Mononuclear cell (primary cell): ENCODE data around the gene GRM4. TPM values are rescaled to one million over a fixed set of nuclear protein-coding genes. Genes with fewer than 3 reads are reported as not detected.

Source experiments
- H3K27me3 ChIP-seq: 2 replicates; pipeline ENCODE4 v1.6.0; 2011; ENCODE audit warnings: low read length, control low read depth; ENCODE audit not compliant: insufficient read depth
- H3K4me1 ChIP-seq: 2 replicates; pipeline ENCODE4 v1.5.1; 2011; ENCODE audit warnings: mild to moderate bottlenecking, low read length, control low read depth; ENCODE audit not compliant: insufficient read depth
- H3K4me3 ChIP-seq: 2 replicates; pipeline ENCODE4 v1.5.1; 2011; ENCODE audit warnings: mild to moderate bottlenecking, low read length, moderate library complexity
- H3K9me3 ChIP-seq: 2 replicates; pipeline ENCODE4 v1.5.1; 2011; ENCODE audit warnings: low read depth, mild to moderate bottlenecking, control low read depth, low read length
- total RNA-seq: library from RNA; depleted of rRNA; stranded (reverse); fragments of >200 nt; gene quantifications from one replicate; pipeline ENCODE4 v1.2.3, GENCODE V29; 2012

Gene GRM4
- total RNA-seq, 1 donor: under 0.01 TPM

DNA sequence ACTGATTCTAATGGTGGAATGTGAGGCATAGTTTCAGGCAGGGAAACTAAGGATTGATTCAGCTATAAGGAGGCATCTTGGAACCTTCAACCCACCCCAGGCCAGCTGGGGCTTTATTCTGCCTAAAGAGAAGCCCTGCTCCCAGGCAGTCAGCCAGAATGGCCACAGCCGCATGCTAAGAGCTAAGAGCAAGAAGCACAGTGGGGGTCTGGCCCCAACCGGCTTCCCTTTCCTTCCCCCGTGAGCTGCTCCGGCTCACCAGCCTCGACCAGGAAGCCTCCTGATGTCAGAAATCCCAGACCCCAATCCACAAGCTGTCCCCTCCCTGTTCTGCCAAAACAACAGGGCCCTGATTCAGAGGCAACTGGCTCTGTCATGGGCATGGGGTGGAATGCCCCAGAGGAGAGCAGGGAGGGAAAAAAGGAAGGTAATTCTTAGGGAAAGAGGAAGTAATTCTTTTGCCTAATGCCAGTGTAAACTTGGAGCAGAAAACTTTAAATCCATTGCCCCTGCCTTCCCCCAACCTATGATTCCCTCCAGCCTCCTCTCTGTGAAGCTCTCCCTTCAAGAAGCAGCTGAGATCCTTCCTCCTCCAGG, 6.9 kb downstream of the GRM4 start:
- Histone ChIP-seq H3K27me3 (peaks cover 49% of the 10 kb centered on the region), H3K4me1 (peaks cover 10% of the 10 kb centered on the region), H3K4me3 (no peak overlapping the region), H3K9me3 (no peaks in the 10 kb centered on the region)

DNA sequence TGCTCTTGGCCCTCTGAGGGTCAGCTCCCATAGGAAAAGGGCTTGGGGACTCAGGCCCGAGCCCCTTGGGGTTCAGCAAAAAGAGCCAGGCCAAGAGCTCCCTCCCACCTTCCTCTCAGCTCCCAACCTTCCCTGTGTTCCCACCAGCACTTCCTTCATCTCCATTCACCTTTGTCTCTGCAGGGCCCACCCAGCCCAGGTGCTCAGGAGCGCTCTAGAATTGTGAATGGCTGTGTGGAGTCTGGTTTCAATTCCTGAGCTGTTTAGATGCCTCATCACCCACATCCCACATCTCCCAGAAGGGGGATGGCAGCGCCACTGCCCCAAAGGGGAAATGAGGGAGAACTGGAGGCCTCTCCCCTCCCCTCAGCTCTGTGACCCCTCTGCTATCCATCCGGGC, 7.7 kb downstream of the GRM4 start:
- Histone ChIP-seq H3K9me3 (no peaks in the 10 kb centered on the region), H3K27me3 (peaks cover 42% of the 10 kb centered on the region), H3K4me3 (no peak overlapping the region), H3K4me1 (peaks cover 2% of the 10 kb centered on the region)

DNA sequence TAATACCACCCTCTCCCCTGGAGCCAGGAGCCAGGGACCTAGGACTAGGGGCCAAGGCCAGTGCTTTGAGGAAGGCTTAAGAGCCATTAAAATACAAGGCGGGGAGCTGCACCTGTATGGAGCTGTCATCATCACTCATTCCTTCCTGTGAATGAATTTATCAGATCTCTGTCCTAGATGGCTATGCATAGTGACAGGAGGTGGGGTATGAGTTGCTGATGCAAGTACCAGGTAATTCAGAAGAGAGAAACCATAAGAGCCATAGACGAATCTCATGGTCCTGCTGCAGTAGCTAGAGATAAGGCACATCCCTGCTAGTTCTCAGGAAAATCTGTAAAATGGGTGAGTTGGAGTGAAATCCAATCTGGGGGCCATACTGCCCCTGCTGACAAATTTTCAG, 10.3 kb downstream of the GRM4 start:
- H3K27me3 ChIP-seq: peaks cover 19% of the 10 kb centered on the region
- no peaks in the 10 kb centered on the region for H3K4me1 ChIP-seq
- no peaks in the 10 kb centered on the region for H3K9me3 ChIP-seq
- no peak overlapping the region for H3K4me3 ChIP-seq

DNA sequence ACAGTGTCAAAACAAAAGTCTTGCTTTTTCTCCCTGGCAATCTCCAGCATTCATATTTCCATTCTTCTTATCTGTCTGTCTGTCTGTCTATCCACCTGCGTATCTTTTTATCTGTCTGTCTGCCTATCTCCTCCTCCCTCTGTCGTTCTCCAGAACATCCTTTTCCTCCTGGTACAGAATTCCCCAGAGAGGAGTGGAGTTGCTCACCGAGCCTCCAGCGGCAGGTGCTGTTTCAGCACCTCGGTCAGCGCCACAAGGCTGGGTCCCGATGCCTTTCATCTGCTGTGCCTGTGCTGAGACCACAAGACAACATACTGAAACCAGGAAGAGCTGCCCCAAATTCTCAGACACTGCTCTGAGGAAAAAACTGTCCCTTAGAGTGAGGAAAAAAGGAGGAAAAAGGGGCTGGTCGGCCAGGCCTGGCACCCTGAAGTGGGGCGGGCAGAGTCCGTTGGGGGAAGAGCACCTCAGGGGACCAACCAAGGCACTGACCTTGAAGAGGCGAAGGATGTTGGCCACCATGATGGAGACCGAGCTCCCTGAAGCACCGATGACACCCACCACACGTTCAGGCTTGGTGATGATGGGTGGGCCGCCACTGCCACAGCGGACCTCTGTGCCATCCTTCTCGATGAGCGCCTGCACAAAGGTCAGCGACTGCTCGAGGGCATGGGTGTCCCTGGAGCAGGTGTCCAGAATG, 13.3 kb downstream of the GRM4 start:
- Histone ChIP-seq H3K27me3 (no peaks in the 10 kb centered on the region), H3K4me3 (no peak overlapping the region), H3K9me3 (no peaks in the 10 kb centered on the region), H3K4me1 (no peaks in the 10 kb centered on the region)

DNA sequence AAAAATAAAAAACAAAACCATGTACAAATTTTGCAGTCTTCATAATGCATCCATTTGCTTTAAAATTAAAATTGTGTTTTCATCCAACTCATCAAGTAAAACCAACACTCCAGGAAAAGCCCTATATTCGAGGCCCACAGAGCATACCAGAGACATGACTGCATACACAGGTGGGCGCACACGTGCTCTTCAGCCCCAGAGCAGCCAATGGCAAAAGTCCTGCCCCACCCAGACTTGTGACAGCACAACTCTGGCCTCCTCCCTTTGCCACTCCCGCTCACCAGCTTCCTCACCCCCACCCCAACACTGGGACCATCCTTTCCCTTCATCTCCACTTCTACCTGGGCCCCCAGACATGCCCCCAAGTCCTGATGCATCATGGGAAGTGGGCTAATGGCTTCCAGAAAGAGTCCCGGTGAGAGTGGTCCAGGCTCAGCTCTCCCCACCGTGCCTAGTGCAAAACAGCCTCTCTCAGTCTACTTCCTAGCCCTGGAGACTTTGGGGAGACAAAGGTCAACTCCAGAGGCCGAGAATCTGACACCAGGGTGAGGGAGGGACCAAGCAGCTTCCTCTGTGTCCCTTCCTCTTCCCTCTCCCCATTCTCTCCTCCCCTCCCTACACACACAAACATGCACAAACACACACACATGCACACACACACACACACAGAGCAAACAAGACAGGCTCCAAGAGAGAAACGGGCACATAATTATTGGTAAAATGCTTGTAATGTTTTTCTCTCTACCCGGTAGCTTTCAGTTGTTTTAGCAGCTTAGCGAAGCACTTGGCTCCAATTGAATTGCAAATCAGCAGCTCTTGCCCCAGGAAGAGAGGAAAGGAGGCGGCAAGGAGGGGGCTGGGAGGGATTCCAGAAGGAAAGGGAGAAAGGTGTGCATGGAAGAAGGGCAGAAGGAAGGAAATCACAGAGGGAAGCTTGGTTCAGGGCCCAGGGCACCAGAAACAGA, 14.3 kb downstream of the GRM4 start:
- Histone ChIP-seq H3K9me3 (no peaks in the 10 kb centered on the region), H3K27me3 (no peaks in the 10 kb centered on the region), H3K4me3 (no peak overlapping the region), H3K4me1 (no peaks in the 10 kb centered on the region)

DNA sequence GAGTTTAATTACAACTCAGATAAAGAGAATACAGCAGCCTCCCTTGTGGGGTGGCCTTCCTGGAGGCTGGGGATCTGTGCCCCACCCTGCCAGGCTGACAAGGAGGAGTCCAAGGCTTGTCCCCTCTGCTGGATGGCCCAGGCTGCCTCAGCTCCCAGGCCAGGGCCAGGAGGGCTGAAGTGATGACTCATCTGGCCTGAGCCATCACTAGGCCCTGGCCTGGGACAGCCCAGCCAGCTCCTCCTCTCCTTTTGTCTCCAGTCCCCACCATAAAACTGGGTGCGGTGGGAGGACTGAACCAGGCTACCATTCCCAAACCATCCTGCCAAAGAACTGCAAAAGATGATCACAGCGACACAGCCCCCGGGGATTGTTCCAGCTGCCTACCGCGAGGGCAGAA, 15.0 kb downstream of the GRM4 start:
- H3K9me3 ChIP-seq: no peaks in the 10 kb centered on the region
- H3K4me3 ChIP-seq: no peak overlapping the region
- no peaks in the 10 kb centered on the region for H3K27me3 ChIP-seq
- H3K4me1 ChIP-seq: no peaks in the 10 kb centered on the region

DNA sequence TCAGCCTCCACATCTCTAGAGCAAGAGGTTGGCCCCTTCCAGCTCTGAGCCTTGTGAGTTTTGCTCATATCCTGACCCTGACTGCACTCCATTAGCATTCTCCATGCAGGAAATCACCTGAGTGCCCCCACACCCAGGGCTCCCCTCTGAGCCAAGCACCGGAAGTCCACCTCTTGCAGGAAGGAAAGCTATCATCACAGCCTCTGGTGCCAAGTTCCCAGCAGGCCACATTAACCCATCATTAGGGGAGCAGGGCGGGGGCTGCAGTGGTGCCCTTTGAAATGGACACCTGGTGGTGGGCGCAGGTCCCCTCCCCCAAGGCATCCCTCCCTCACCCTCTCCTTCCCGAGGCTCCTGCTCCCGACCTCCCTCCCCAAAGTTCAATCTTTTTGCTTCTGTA, 16.1 kb downstream of the GRM4 start:
- Histone ChIP-seq H3K27me3 (no peaks in the 10 kb centered on the region), H3K9me3 (no peaks in the 10 kb centered on the region), H3K4me1 (no peaks in the 10 kb centered on the region), H3K4me3 (no peak overlapping the region)

DNA sequence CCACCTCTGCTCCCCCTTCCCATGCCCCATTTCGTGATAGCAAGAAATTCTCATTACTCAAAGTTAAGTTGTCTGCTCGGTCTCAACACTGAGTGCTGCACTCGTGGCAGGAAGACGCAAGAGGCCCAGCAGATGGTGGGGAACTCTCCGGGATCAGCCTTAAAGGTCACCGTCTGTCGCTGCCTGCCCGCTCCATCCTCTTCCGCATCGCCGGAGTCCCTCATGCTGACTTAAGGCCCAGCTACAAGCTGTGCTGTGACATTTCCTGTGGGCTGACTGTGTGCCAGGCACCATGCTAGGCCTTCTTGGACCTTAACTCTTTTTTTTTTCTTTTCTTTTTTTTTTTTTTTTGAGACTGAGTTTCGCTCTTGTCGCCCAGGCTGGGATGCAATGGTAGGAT, 17.8 kb downstream of the GRM4 start:
- H3K4me1 ChIP-seq: no peaks in the 10 kb centered on the region
- H3K27me3 ChIP-seq: no peaks in the 10 kb centered on the region
- H3K9me3 ChIP-seq: no peaks in the 10 kb centered on the region
- no peak overlapping the region for H3K4me3 ChIP-seq

DNA sequence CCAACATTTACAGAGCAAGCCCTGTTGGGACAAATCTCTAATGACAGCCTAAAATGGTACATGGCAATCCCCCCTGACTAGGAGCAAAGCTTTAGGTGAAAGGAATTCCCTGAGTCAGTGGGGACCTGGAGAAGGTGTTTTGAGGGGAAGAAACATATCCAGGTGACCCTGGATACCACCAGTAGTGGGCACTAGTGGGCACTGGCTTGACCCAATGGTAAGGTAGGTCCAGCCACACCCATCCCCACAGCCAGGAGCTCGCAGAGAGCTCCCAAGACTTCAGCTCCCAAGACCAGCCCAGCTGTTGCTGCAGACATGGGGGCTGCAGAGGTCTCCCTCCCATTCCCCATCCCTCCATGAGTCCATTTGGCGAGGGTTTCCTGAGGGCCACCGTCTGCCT, 19.5 kb downstream of the GRM4 start:
- Histone ChIP-seq H3K27me3 (no peaks in the 10 kb centered on the region), H3K9me3 (no peaks in the 10 kb centered on the region), H3K4me3 (no peak overlapping the region), H3K4me1 (no peaks in the 10 kb centered on the region)

DNA sequence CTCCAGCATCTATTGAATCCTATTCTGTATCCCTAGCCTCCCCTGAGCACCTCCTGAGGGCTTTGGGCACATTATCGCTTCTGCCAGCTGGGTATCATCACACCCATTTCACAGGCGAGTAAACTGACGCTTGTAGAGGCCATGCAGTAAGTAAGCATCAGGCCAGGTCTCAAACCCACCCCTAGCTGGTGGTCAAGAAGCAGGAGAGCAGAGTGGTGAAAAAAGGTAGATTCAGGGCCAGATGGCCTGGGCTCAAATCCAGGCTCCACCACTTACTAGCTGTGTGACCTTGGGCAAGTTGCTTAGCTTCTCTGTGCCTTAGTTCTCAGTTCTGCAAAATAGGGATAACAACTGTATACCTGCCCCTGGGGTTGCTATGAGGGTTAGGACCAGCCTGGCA, 19.9 kb downstream of the GRM4 start:
- Histone ChIP-seq H3K4me1 (no peaks in the 10 kb centered on the region), H3K4me3 (no peak overlapping the region), H3K9me3 (no peaks in the 10 kb centered on the region), H3K27me3 (no peaks in the 10 kb centered on the region)

DNA sequence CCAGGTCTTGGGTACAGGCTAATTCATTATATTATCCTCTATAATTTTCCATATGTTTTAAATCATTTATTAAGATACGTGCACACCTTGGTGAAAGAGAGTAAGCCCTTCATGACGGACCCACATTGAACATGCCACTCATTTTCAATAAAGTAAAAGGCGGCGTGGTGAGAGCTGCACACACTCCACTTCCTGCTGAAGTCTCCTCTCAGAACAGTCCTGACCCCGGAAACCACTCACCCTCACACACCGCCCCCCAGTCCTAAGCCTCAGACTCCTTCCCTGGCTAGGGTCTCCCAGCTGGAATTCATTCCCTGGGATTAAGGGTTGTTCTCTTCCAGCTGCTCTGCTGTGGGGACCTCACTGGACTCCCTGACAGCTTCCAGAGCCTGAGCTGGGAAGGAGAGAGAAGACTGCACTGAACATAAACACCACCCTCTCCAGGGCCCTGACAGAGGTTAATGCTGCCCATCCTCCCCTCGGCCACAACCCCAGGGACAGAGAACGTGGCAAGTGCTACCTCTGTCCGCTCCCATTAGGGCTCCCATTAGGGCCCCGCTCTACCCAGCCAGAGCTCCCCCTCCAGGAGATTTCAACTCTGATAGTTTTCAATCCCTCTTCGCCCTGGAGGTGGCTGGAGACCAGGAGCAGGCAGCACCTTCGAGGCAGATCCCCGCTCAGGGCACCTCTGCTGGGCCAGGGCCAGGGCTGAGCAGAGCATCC, 24.8 kb downstream of the GRM4 start:
- Histone ChIP-seq H3K4me3 (no peak overlapping the region), H3K4me1 (no peaks in the 10 kb centered on the region), H3K27me3 (no peaks in the 10 kb centered on the region), H3K9me3 (no peaks in the 10 kb centered on the region)

DNA sequence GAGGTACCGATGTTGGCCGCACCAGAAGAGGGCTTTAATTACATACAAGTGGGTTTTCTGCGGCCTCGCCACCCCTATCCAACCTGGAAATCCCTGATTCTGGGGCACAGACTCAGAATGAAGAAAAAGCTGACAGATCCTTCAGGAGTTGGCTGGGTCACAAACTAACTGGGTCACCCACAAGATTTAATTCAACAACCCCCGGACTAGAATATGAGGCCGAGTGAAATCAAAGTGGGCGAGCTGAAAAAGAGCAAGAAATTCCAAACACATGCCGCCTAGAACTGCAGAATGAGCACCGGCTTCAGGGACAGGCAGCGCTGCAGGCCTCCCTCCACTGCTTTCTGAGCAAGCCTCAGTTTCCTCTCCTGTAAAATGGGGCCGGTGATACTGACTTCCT, 30.0 kb downstream of the GRM4 start:
- no peak overlapping the region for H3K4me3 ChIP-seq
- no peaks in the 10 kb centered on the region for H3K4me1 ChIP-seq
- H3K9me3 ChIP-seq: no peaks in the 10 kb centered on the region
- H3K27me3 ChIP-seq: no peaks in the 10 kb centered on the region

DNA sequence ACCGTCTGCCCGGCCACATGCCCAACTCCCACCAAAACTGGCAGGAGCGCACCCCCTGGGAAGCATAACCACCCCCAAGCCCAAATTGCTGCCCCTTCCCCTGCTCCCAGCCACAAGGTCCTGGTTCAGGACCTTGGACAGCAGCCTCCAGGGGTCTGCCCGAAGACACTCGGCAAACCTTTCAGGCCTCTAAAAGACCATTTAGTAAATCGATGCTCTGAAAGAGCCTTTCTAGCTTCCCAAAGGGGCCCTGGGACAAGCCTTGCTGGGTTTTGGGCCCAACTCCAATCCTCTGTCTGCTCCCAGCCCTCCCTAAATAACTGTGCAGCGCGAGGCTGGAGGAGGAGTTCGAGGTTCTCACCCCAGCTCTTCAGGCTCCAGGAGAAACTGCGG, 30.5 kb downstream of the GRM4 start:
- H3K9me3 ChIP-seq: no peaks in the 10 kb centered on the region
- H3K4me1 ChIP-seq: no peaks in the 10 kb centered on the region
- no peak overlapping the region for H3K4me3 ChIP-seq
- H3K27me3 ChIP-seq: no peaks in the 10 kb centered on the region

DNA sequence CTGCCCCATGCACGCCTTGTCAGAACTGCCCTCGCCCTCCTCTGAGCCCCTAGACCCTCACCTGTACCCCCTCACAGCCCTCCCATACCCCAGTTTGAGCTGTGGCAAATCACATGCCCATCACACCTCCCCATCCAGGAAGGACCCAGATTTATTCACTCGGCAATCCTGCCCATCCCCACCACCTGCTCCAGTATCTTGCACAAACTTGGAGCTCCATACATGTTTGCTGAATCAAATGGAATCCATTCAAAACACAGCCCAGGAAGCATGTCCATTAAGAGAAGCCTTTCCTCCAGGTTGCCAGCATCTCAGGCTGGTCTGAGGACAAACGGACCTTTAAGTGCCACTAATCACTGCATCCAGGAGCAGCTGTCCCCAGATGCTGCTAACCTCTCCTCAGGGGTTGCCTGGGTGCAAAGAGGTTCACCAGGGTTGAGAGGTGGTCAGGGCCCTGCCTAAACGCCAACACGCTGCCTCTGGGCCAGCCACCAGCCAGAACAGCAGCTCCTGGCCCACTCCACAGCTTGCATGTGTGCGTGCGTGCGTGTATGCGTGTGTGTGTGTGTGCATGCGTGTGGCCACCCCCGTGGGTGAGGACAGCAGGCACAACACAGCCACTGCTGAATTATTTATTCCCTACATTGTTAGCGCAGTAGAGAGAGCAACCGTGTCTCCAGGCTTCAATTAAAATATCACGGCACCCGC, 31.0 kb downstream of the GRM4 start:
- no peak overlapping the region for H3K4me3 ChIP-seq
- H3K27me3 ChIP-seq: no peaks in the 10 kb centered on the region
- H3K4me1 ChIP-seq: no peaks in the 10 kb centered on the region
- H3K9me3 ChIP-seq: no peaks in the 10 kb centered on the region
